Liver (tissue), 9 donors: ENCODE results near the gene OSGEP. TPM values are rescaled to one million over a fixed set of nuclear protein-coding genes. Genes with fewer than 3 reads are reported as not detected.
"Not testable (repeated sequence)": the region's sequence is repeated elsewhere in the genome, so short reads cannot be mapped to it uniquely, and the experiment has no call there.

Experiments used
- DNase-seq: peaks from one replicate; pipeline ENCODE4 v3.0.0-alpha.2; 2017; ENCODE audit warnings: low spot score
- H3K27ac ChIP-seq, 2 donors: one replicate each; pipeline ENCODE4 v1.7.0; 2013; ENCODE audit warnings: inconsistent platforms in 2 of 2, low read length in 2 of 2, control low read depth in 1 of 2, low read depth in 1 of 2, mild to moderate bottlenecking in 1 of 2
- H3K27me3 ChIP-seq, 4 donors: one replicate each; pipeline versions ENCODE4 v1.6.1 to v1.7.0; 2013; ENCODE audit warnings: low read length in 3 of 4, inconsistent platforms in 1 of 4, mild to moderate bottlenecking in 1 of 4, moderate library complexity in 1 of 4; ENCODE audit not compliant: control insufficient read depth in 4 of 4, insufficient read depth in 4 of 4
- H3K36me3 ChIP-seq, 4 donors: one replicate each; pipeline versions ENCODE4 v1.6.1 to v1.7.0; 2013; ENCODE audit warnings: low read length in 3 of 4, mild to moderate bottlenecking in 3 of 4, low read depth in 1 of 4, moderate library complexity in 1 of 4; ENCODE audit not compliant: control insufficient read depth in 4 of 4, insufficient read depth in 3 of 4
- H3K4me1 ChIP-seq, 4 donors: one replicate each; pipeline versions ENCODE4 v1.6.1 to v1.7.0; 2013; ENCODE audit warnings: low read length in 3 of 4, mild to moderate bottlenecking in 3 of 4, moderate library complexity in 1 of 4; ENCODE audit not compliant: control insufficient read depth in 4 of 4, insufficient read depth in 4 of 4
- H3K4me3 ChIP-seq, 3 donors: one replicate each; pipeline versions ENCODE4 v1.6.1 to v1.7.0; 2013; ENCODE audit warnings: low read length in 3 of 3, control low read depth in 1 of 3, low read depth in 1 of 3, mild to moderate bottlenecking in 1 of 3
- H3K9ac ChIP-seq, 2 donors: one replicate each; pipeline ENCODE4 v1.7.0; 2013; ENCODE audit warnings: low read length in 2 of 2, mild to moderate bottlenecking in 2 of 2, moderate library complexity in 2 of 2, control low read depth in 1 of 2, low read depth in 1 of 2
- H3K9me3 ChIP-seq, 4 donors: one replicate each; pipeline versions ENCODE4 v1.6.1 to v1.7.0; 2013; ENCODE audit warnings: low read length in 3 of 4; ENCODE audit not compliant: control insufficient read depth in 4 of 4
- EGR1 ChIP-seq, 2 donors: IDR thresholded peaks; 2 replicates each; pipeline ENCODE4 v1.6.1; 2016 to 2018; ENCODE audit warnings: antibody characterized with exemption in 2 of 2, low read depth in 2 of 2
- FOXA1 ChIP-seq: IDR thresholded peaks from 2 replicates; pipeline ENCODE4 v1.6.1; 2016; ENCODE audit warnings: antibody characterized with exemption
- FOXA2 ChIP-seq: IDR thresholded peaks from 2 replicates; pipeline ENCODE4 v1.6.1; 2016; ENCODE audit warnings: antibody characterized with exemption
- GABPA ChIP-seq, 2 donors: IDR thresholded peaks in 1 of 2; conservative IDR thresholded peaks in 1 of 2; 2 replicates each; pipeline ENCODE4 v1.6.1; 2016; ENCODE audit warnings: antibody characterized with exemption in 2 of 2, mild to moderate bottlenecking in 1 of 2, moderate library complexity in 1 of 2
- HNF4A ChIP-seq, 2 donors: conservative IDR thresholded peaks; 2 replicates each; pipeline ENCODE4 v1.6.1; 2016; ENCODE audit warnings: antibody characterized with exemption in 2 of 2, mild to moderate bottlenecking in 2 of 2
- HNF4G ChIP-seq: IDR thresholded peaks from 2 replicates; pipeline ENCODE4 v1.6.1; 2016; ENCODE audit warnings: antibody characterized with exemption
- JUND ChIP-seq, 2 donors: IDR thresholded peaks; 2 replicates each; pipeline ENCODE4 v1.6.1; 2016; ENCODE audit warnings: antibody characterized with exemption in 2 of 2
- MAX ChIP-seq: IDR thresholded peaks from 2 replicates; pipeline ENCODE4 v1.6.1; 2016; ENCODE audit warnings: antibody characterized with exemption
- NR2F2 ChIP-seq: IDR thresholded peaks from 2 replicates; pipeline ENCODE4 v1.6.1; 2016; ENCODE audit warnings: antibody characterized with exemption
- RAD21 ChIP-seq, 2 donors: IDR thresholded peaks; 2 replicates each; pipeline ENCODE4 v1.6.1; 2016; ENCODE audit warnings: antibody characterized with exemption in 2 of 2, mild to moderate bottlenecking in 2 of 2
- REST ChIP-seq: IDR thresholded peaks from 2 replicates; pipeline ENCODE4 v1.6.1; 2016; ENCODE audit warnings: antibody characterized with exemption, mild to moderate bottlenecking
- RXRA ChIP-seq, 2 donors: IDR thresholded peaks; 2 replicates each; pipeline ENCODE4 v1.6.1; 2017 to 2018; ENCODE audit warnings: antibody characterized with exemption in 2 of 2, mild to moderate bottlenecking in 1 of 2
- SP1 ChIP-seq: IDR thresholded peaks from 2 replicates; pipeline ENCODE4 v1.6.1; 2018; ENCODE audit warnings: antibody characterized with exemption, mild to moderate bottlenecking
- TAF1 ChIP-seq: conservative IDR thresholded peaks from 2 replicates; pipeline ENCODE4 v1.6.1; 2016; ENCODE audit warnings: antibody characterized with exemption, mild to moderate bottlenecking
- YY1 ChIP-seq: IDR thresholded peaks from 2 replicates; pipeline ENCODE4 v1.6.1; 2016; ENCODE audit warnings: antibody characterized with exemption, mild to moderate bottlenecking
- WGBS: extraction: QIAGEN DNeasy Blood & Tissue Kit; methylation state at CpG from one replicate; pipeline ENCODE4 v1.1.7; 2013; 5-methylcytosine and 5-hydroxymethylcytosine counted together
- polyA plus RNA-seq, 2 donors: library from polyadenylated mRNA; stranded (reverse) in 1 of 2; unstranded in 1 of 2; fragments of 200-250 nt in 1 of 2; fragments of >200 nt in 1 of 2; fragmentation: Nextera tagmentation in 1 of 2; extraction: Ambion mirVana in 1 of 2; gene quantifications; one replicate each; pipeline versions ENCODE4 v1.2.1 to v1.2.3, GENCODE V29; 2013 to 2015
- total RNA-seq, 2 donors: library from RNA; depleted of rRNA; stranded (reverse); fragments of >200 nt; gene quantifications; one replicate each; pipeline ENCODE4 v1.2.3, GENCODE V29; 2014
- TF ChIP-seq, protein P1 (sequence below): IDR thresholded peaks from 2 replicates; pipeline ENCODE4 v1.6.1; 2016; ENCODE audit warnings: antibody characterized with exemption
- TF ChIP-seq, protein P2 (sequence below): fragments of 150-350 bp; IDR thresholded peaks from 2 replicates; pipeline ENCODE4 v1.5.1; 2017; ENCODE audit warnings: improper control_type of control experiment, low read depth, low read length; ENCODE audit not compliant: missing input control
- TF ChIP-seq, protein P3 (sequence below): IDR thresholded peaks from 2 replicates; pipeline ENCODE4 v1.6.1; 2016; ENCODE audit warnings: antibody characterized with exemption
- donor health status: healthy.
- donor health status: healthy.
- donor health status: healthy.
- donor health status: healthy.
- donor health status: healthy.

The OSGEP gene
- total and polyA plus RNA-seq, 4 donors = 18.1 to 39.0 (median 24.8) TPM

- 2% methylated on average over 39 of the region's 39 CpGs for WGBS
- H3K36me3 ChIP-seq = peaks cover 7 to 37% (median 31%) of the 10 kb centered on the region in 4 donors
- H3K4me1 ChIP-seq = peaks cover 4 to 33% (median 22%) of the 10 kb centered on the region in 4 donors
Measured at GRCh38 chr14:20455355-20456300, 1.0 kb upstream of the OSGEP start.

GRCh38 chr14:20452831-20453230 is 1.8 kb downstream of the OSGEP start:
- H3K9me3 ChIP-seq, H3K4me3 ChIP-seq, DNase-seq, H3K27me3 ChIP-seq, H3K27ac ChIP-seq, H3K9ac ChIP-seq: not testable (repeated sequence)
- 96% methylated on average over 8 of the region's 8 CpGs for WGBS
- Histone ChIP-seq H3K4me1 (peaks cover 4 to 23% (median 15%) of the 10 kb centered on the region in 4 donors), H3K36me3 (peaks cover 6 to 45% (median 43%) of the 10 kb centered on the region in 4 donors)

More at GRCh38 chr14:20455355-20456300, 1.0 kb upstream of the OSGEP start:
- Histone ChIP-seq H3K4me3 (peak overlapping the region; percentile 82 to 87 (median 83)), H3K9me3 (no peaks in the 10 kb centered on the region), H3K9ac (peak overlapping the region; percentile 71 to 83), H3K27me3 (no peaks in the 10 kb centered on the region), H3K27ac (peak overlapping the region; percentile 61 to 87)
- no peak for DNase-seq
- TF ChIP-seq SP1 (no peak), JUND (IDR thresholded peaks at IDR 0.05) (no peak), EGR1 (IDR thresholded peaks at IDR 0.05; ENCODE audit: low read depth in 2 of 2) (no peak), NR2F2 (no peak), HNF4A (conservative IDR thresholded peaks at IDR 0.05) (no peak), RAD21 (IDR thresholded peaks at IDR 0.05) (no peak), TAF1 (no peak), GABPA (IDR thresholded peaks at IDR 0.05 in 1 of 2, conservative IDR thresholded peaks at IDR 0.05 in 1 of 2) (no peak), FOXA1 (no peak), MAX (no peak), YY1 (no peak), HNF4G (no peak), RXRA (IDR thresholded peaks at IDR 0.05) (no peak), FOXA2 (no peak), REST (no peak)
- TF ChIP-seq, protein P1, sequence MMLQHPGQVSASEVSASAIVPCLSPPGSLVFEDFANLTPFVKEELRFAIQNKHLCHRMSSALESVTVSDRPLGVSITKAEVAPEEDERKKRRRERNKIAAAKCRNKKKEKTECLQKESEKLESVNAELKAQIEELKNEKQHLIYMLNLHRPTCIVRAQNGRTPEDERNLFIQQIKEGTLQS = no peak
- TF ChIP-seq, protein P2, sequence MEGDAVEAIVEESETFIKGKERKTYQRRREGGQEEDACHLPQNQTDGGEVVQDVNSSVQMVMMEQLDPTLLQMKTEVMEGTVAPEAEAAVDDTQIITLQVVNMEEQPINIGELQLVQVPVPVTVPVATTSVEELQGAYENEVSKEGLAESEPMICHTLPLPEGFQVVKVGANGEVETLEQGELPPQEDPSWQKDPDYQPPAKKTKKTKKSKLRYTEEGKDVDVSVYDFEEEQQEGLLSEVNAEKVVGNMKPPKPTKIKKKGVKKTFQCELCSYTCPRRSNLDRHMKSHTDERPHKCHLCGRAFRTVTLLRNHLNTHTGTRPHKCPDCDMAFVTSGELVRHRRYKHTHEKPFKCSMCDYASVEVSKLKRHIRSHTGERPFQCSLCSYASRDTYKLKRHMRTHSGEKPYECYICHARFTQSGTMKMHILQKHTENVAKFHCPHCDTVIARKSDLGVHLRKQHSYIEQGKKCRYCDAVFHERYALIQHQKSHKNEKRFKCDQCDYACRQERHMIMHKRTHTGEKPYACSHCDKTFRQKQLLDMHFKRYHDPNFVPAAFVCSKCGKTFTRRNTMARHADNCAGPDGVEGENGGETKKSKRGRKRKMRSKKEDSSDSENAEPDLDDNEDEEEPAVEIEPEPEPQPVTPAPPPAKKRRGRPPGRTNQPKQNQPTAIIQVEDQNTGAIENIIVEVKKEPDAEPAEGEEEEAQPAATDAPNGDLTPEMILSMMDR = no peak
- TF ChIP-seq, protein P3, sequence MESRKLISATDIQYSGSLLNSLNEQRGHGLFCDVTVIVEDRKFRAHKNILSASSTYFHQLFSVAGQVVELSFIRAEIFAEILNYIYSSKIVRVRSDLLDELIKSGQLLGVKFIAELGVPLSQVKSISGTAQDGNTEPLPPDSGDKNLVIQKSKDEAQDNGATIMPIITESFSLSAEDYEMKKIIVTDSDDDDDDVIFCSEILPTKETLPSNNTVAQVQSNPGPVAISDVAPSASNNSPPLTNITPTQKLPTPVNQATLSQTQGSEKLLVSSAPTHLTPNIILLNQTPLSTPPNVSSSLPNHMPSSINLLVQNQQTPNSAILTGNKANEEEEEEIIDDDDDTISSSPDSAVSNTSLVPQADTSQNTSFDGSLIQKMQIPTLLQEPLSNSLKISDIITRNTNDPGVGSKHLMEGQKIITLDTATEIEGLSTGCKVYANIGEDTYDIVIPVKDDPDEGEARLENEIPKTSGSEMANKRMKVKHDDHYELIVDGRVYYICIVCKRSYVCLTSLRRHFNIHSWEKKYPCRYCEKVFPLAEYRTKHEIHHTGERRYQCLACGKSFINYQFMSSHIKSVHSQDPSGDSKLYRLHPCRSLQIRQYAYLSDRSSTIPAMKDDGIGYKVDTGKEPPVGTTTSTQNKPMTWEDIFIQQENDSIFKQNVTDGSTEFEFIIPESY = no peak
